ENCODE measurements around the gene SPATC1L.
"Not testable (repeated sequence)": the region's sequence is repeated elsewhere in the genome, so short reads cannot be mapped to it uniquely, and the experiment has no call there.

The SPATC1L gene
- 4.1 to 6.6 (median 4.2) reads per million in 3 experiments for total RNA-seq

GRCh38 chr21:46183910-46184624 is at the start of gene SPATC1L:
TSS of gene SPATC1L (minus strand) at chr21:46184459. CDS start at chr21:46182816, 1,643 bp downstream.
- no peak for DNase-seq

- no peak for DNase-seq
These were observed 45.6 kb upstream of the SPATC1L start for GRCh38 chr21:46229923-46230260.

- DNase-seq: no peak
These were observed 45.1 kb upstream of the SPATC1L start for GRCh38 chr21:46229133-46229922.

GRCh38 chr21:46228345-46229051 is 44.2 kb upstream of the SPATC1L start, which contains the start of gene LSS:
TSS of gene LSS (minus strand) at chr21:46228774. CDS start at chr21:46228745, 29 bp downstream.
- DNase-seq: peak; percentile 98

- peak; percentile 3 for DNase-seq
These were observed 43.6 kb upstream of the SPATC1L start for GRCh38 chr21:46227811-46228344.

GRCh38 chr21:46226920-46227599 is 42.8 kb upstream of the SPATC1L start:
- DNase-seq: no peak

- DNase-seq: no peak
These were observed 41.9 kb upstream of the SPATC1L start for GRCh38 chr21:46226146-46226545.

- DNase-seq: not testable (repeated sequence)
These were observed 39.4 kb upstream of the SPATC1L start for GRCh38 chr21:46223661-46224060.

GRCh38 chr21:46223217-46223616 is 39.0 kb upstream of the SPATC1L start:
- no peak for DNase-seq

GRCh38 chr21:46222436-46223116 is 38.3 kb upstream of the SPATC1L start:
- DNase-seq: no peak

GRCh38 chr21:46221664-46222435 is 37.6 kb upstream of the SPATC1L start:
- DNase-seq: no peak

- DNase-seq: no peak
These were observed 36.6 kb upstream of the SPATC1L start for GRCh38 chr21:46220847-46221246.

GRCh38 chr21:46220275-46220810 is 36.1 kb upstream of the SPATC1L start:
- DNase-seq: no peak

GRCh38 chr21:46219591-46220239 is 35.5 kb upstream of the SPATC1L start:
- no peak for DNase-seq

GRCh38 chr21:46218906-46219590 is 34.8 kb upstream of the SPATC1L start:
- DNase-seq: no peak

GRCh38 chr21:46217511-46218196 is 33.4 kb upstream of the SPATC1L start:
- no peak for DNase-seq

- DNase-seq: no peak
These were observed 32.0 kb upstream of the SPATC1L start for GRCh38 chr21:46216132-46216747.

- no peak for DNase-seq
These were observed 31.3 kb upstream of the SPATC1L start for GRCh38 chr21:46215436-46216131.
